Chondrocyte (in vitro differentiated cells): ENCODE results near the gene LRBA. TPM values are rescaled to one million over a fixed set of nuclear protein-coding genes. Genes with fewer than 3 reads are reported as not detected.

Source experiments
- DNase-seq: peaks from one replicate; pipeline ENCODE4 v3.0.0; 2021; ENCODE audit warnings: mixed read lengths, low spot score
- H3K27ac Mint-ChIP-seq: one replicate; pipeline ENCODE4 v1.8.0; 2021; ENCODE audit warnings: mild to moderate bottlenecking, moderate library complexity, mixed read lengths; ENCODE audit not compliant: unreplicated experiment
- H3K27me3 Mint-ChIP-seq: 2 replicates; pipeline ENCODE4 v1.8.0; 2021; ENCODE audit warnings: low read depth, mixed read lengths
- H3K36me3 Mint-ChIP-seq: 2 replicates; pipeline ENCODE4 v1.8.0; 2021; ENCODE audit warnings: low read depth, mixed read lengths
- H3K4me1 Mint-ChIP-seq: 2 replicates; pipeline ENCODE4 v1.8.0; 2021; ENCODE audit warnings: low read depth, mild to moderate bottlenecking, mixed read lengths
- H3K4me3 Mint-ChIP-seq: one replicate; pipeline ENCODE4 v1.8.0; 2021; ENCODE audit warnings: mild to moderate bottlenecking, moderate library complexity, mixed read lengths; ENCODE audit not compliant: unreplicated experiment
- H3K9me3 Mint-ChIP-seq: 2 replicates; pipeline ENCODE4 v1.8.0; 2021; ENCODE audit warnings: low read depth, mixed read lengths
- total RNA-seq: library from RNA; stranded (reverse); gene quantifications from 3 replicates; pipeline ENCODE4 v1.2.1, GENCODE V29; 2021
- TF ChIP-seq, protein P1 (sequence below): fragments of 200-600 bp; sonication (generic); IDR thresholded peaks from 2 replicates; pipeline ENCODE4 v1.5.0; 2021; ENCODE audit warnings: antibody characterized with exemption, mild to moderate bottlenecking, moderate library complexity

LRBA gene
- total RNA-seq, 1 donor from 2014 or later = 19.7 TPM

DNA sequence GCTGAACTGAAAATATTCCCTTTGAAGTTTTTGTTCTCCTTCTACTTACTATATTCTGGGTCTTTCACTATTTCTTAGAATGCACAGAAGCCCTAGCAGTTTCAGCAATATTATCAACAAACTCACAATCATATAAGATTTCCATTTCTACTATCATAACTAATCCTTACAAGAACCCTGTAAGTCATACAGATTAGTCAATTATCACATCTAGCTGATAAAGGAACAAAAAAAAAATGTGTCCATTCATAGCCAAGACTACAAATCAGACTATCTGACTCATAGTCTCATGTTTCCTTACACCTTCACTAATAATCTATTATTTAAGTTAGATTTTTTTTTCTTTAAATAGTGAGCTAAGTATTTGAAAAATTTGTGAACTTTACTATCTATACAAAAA, 72.5 kb downstream of the LRBA start:
- Mint-ChIP-seq H3K4me1 (peaks cover 4% of the 10 kb centered on the region), H3K36me3 (no peaks in the 10 kb centered on the region), H3K4me3 (no peak overlapping the region), H3K27me3 (no peaks in the 10 kb centered on the region), H3K27ac (no peak overlapping the region), H3K9me3 (no peaks in the 10 kb centered on the region)
- no peak for DNase-seq
- TF ChIP-seq, protein P1, sequence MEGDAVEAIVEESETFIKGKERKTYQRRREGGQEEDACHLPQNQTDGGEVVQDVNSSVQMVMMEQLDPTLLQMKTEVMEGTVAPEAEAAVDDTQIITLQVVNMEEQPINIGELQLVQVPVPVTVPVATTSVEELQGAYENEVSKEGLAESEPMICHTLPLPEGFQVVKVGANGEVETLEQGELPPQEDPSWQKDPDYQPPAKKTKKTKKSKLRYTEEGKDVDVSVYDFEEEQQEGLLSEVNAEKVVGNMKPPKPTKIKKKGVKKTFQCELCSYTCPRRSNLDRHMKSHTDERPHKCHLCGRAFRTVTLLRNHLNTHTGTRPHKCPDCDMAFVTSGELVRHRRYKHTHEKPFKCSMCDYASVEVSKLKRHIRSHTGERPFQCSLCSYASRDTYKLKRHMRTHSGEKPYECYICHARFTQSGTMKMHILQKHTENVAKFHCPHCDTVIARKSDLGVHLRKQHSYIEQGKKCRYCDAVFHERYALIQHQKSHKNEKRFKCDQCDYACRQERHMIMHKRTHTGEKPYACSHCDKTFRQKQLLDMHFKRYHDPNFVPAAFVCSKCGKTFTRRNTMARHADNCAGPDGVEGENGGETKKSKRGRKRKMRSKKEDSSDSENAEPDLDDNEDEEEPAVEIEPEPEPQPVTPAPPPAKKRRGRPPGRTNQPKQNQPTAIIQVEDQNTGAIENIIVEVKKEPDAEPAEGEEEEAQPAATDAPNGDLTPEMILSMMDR = no peak

DNA sequence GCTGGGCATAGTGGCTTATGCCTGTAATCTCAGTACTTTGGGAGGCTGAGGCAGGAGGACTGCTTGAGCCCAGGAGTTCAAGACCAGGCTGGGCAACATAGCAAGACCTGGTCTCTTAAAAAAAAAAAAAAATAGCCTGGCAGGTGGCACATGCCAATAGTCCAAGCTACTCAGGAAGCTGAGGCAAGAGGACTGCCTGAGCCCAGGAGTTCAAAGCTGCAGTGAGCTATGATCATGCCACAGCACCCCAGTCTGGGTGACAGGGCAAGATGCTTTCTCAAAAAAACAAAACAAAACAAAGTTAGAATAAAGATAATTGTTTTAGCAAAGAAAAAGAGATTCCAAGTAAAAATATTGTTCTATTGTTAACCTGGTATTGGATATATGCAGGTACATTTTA, 75.0 kb downstream of the LRBA start:
- Mint-ChIP-seq H3K4me1 (peaks cover 7% of the 10 kb centered on the region), H3K27me3 (no peaks in the 10 kb centered on the region), H3K27ac (no peak overlapping the region), H3K36me3 (no peaks in the 10 kb centered on the region), H3K4me3 (no peak overlapping the region), H3K9me3 (no peaks in the 10 kb centered on the region)
- DNase-seq = no peak
- TF ChIP-seq, protein P1 = no peak

DNA sequence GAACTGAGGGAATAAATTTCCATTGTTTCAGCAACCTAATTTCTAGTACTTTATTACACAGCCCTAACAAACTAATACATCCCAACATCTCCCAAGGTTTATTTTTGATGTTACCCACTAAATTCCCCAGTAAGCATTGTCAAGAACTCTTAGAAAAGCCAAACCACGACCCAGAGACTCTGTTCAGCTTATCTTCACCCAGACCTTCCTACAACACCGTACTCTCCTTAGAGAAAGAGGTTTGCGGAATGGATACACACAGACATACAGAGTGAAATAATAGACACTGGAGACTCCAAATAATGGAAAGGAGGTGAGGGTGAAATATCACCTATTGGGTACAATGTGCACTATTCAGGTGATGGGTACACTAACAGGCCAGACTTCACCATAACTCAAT, 75.6 kb downstream of the LRBA start:
- no peaks in the 10 kb centered on the region for H3K27me3 Mint-ChIP-seq
- no peak overlapping the region for H3K4me3 Mint-ChIP-seq
- TF ChIP-seq, protein P1 = no peak

DNA sequence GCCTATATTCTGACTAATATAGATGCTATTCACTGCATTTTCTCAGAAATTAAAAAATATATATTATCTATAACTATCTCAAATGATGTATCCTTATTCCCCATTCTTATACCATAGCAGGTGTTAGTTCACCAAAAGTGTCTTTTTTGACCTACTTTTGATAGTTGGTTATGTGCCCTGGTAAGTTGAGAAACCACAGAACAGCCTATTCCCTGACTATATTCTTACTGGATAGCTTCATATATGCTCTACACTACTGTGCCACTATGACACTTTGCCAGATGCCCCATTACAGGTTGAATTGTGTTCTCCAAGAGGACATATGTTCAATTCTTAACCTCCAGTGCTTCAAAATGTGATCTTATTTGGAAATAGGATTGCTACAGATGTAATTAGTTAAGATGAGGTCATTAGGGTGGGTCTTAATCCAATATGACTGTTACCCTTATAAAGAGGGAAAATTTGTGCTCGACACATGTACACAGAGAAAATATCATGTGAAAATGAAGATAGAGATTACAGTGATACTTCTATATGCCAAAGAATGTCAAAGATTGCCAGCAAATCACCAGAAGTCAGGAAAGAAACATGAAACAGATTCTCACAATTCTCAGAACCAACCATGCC, 76.1 kb downstream of the LRBA start:
- H3K4me1 Mint-ChIP-seq = peaks cover 7% of the 10 kb centered on the region
- H3K27me3 Mint-ChIP-seq = no peaks in the 10 kb centered on the region
- no peak overlapping the region for H3K27ac Mint-ChIP-seq
- H3K9me3 Mint-ChIP-seq = no peaks in the 10 kb centered on the region
- TF ChIP-seq, protein P1 = no peak
- H3K36me3 Mint-ChIP-seq = no peaks in the 10 kb centered on the region
- no peak overlapping the region for H3K4me3 Mint-ChIP-seq
- no peak for DNase-seq

More for the DNA sequence above, 75.6 kb downstream of the LRBA start:
- H3K9me3 Mint-ChIP-seq = no peaks in the 10 kb centered on the region
- H3K36me3 Mint-ChIP-seq = no peaks in the 10 kb centered on the region
- H3K4me1 Mint-ChIP-seq = peaks cover 7% of the 10 kb centered on the region
- no peak overlapping the region for H3K27ac Mint-ChIP-seq
- no peak for DNase-seq

DNA sequence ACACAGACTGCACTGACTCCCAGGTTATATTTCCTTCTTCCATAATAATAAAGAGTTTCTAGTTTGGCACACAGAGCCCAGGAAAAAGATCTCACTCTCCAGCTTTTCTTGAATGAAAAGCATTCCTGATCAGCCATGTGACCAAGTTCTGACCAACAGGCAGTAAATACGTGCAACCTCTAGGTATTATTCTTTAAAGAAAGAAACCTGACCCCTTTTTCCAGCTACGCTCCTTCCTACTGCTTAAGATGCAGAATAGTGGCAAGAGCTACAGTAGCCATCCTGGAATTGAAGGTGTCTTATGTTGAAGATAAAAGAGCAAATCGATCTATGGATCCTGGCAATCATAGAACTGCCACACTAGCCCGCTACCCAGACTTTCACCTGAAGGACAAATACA, 76.7 kb downstream of the LRBA start:
- Mint-ChIP-seq H3K4me3 (no peak overlapping the region), H3K4me1 (peaks cover 7% of the 10 kb centered on the region), H3K9me3 (no peaks in the 10 kb centered on the region), H3K27ac (no peak overlapping the region), H3K27me3 (no peaks in the 10 kb centered on the region), H3K36me3 (no peaks in the 10 kb centered on the region)
- TF ChIP-seq, protein P1 = no peak
- DNase-seq = no peak
